ENCODE data around the gene CP.

- no peak for TF ChIP-seq CTCF (IDR thresholded peaks at IDR 0.05; ENCODE audit: low read length)
- no peak for TF ChIP-seq EZH2 (IDR thresholded peaks at IDR 0.05; ENCODE audit: borderline replicate concordance, low read length)
These were observed 13.1 kb upstream of the CP start for GRCh38 chr3:149234671-149235245.

All from OCI-LY1 (cell line).